Measurements from ENCODE around the gene CNIH4.
"Not testable (repeated sequence)": the region's sequence is repeated elsewhere in the genome, so short reads cannot be mapped to it uniquely, and the experiment has no call there.

CNIH4 gene

GRCh38 chr1:224349716-224350115 lies 7.0 kb upstream of the CNIH4 start:
- DNase-seq, result not testable (repeated sequence)

GRCh38 chr1:224352436-224353085 lies 4.1 kb upstream of the CNIH4 start:
- not testable (repeated sequence) for DNase-seq

- no peak for DNase-seq
These were observed 2.4 kb upstream of the CNIH4 start for GRCh38 chr1:224353975-224354925.

DNA sequence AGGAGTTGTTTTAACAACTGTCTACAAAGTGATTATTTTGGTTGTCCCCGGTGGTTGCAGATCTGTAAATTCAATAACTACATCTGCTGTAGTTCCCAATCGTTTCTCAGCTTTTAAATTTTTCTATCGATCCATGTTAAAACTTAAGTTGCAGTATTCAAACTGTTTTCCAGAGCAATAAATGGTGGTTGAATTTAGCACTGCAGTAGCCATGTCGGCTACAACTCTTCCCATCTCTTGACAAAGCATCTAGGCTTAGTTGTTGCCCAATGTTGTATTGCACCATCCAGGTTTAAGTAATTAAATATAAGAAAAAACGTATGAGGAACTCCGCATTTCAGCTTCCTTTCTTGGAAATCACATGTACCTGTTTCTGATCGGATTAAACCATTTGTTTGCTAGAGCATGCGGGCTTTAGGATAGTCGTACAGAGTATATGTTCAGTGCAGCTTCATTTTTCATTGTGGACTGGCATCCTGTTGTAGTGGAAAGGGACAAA lies 996 bp downstream of the CNIH4 start:
- DNase-seq, result no peak

DNA sequence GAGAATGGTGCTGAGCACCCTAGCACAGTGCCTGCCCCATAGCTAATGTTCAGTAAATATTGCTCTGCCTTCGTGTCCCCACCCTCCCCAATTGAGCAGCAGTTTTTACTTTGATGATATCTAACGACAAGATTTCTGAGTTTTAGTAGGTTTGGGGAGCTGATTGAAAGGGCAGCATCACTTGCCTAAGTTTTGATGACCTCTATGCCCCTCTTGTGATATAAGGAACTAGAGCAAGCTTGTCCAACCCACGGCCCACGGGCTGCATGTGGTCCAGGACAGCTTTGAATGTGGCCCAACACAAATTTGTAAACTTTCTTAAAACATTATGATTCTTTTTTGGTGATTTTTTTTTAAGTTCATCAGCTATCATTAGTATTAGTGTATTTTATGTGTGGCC lies 1.6 kb downstream of the CNIH4 start:
- DNase-seq, result no peak

DNA sequence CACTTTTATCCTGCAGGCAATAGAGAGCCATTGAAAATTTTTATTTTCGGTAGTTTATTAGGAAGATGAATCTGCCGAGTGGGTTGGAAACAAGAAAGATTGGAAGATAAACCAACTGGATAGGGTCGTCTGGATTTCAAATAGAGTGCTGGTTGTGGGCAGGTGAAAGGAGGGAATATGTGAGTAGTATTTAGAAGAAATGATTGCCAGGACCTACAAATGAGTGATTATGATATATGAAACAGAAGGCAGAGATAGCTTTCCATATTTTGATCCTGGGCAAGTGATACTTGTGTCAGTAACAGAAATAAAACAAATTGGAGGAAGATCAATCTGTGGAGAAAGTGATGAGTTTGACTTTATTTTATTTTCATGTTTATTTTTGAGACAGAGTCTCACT lies 2.5 kb downstream of the CNIH4 start:
- no peak for DNase-seq

DNA sequence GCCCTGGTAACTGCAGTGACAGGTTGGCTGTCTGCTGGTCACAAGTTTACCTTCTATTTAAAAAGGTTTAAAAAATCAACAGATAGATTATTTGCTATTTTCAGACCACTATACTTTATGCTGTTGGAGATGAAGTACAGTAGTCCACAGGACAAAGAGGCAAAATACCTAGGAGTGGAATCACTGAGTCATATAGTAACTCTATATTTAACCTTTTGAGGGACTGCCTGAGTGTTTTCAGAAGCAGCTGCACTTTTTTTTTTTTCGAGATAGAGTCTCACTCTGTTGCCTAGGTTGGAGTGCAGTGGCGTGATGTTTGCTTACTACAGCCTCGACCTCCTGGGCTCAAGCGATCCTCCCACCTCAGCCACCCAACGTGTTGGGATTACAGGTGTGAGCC lies 11.7 kb downstream of the CNIH4 start:
- no peak for DNase-seq

DNA sequence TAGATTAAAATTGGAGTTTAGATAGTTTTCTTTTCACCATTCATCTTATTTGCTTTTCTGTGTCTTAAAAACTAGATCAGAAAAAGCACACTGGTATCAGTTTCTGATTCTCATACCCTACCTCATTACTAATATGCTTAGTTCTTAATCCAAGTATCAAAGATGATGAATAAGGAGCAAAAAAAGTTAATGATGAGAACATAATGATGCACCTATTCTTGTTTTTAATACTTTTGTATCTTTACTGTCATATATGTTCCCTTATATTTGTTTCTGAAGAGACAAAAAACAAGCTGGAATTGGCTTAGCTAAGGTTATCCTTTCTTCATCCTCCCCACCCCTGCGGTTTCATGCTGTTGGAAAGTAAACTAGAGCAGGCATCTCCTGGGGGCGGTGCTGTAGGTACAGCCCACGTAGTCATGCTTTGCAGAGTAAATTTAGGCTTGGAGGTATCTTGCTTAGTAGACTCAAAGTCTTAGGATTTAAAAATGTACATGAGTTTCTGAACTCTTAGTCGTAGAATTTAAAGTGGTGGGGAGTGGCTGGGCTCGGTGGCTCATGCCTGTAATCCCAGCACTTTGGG lies 16.4 kb downstream of the CNIH4 start:
- no peak for DNase-seq

DNA sequence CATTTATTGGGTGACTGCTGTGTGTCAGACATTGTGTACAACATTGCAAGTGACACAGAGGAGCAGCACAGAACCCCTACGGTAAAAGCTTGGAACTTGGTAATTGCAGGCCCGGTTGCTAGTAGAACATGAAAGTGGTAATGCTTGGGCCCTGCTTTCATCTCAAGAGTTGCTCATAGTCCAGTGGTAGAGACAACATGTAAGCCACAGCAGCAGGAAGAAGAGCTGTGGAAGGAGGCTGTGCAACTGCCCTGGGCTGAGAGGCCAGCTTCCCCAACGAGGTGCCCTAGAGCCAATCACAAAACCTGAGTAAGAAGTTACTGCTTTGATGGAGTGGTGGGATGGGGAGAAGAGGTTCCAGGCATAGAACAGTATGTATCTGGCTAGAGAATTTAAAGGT lies 18.4 kb downstream of the CNIH4 start:
- no peak for DNase-seq

- no peak for DNase-seq
These were observed 21.0 kb downstream of the CNIH4 start for GRCh38 chr1:224377676-224378006.

- DNase-seq, result no peak
These were observed 22.4 kb downstream of the CNIH4 start for GRCh38 chr1:224378855-224379631.

DNA sequence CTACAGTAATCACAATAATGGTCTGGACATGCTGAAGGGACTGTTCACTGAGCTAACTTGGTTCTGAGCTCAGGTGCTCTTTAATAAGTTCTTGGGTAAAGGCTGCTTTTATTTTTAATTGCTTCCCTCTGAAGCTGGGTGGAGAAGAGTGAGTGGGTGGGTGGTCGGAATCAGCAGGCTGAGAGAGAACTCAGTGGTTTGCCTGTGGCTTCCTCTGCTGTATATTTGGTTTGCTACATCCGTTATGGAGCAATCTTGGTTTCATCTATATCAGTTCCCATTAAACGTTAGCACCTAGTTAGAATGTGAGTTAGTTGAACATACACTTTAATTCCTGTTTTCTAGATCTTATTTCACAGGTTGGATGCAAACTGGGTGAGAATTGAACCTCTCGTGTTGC lies 23.3 kb downstream of the CNIH4 start:
- DNase-seq, result no peak

DNA sequence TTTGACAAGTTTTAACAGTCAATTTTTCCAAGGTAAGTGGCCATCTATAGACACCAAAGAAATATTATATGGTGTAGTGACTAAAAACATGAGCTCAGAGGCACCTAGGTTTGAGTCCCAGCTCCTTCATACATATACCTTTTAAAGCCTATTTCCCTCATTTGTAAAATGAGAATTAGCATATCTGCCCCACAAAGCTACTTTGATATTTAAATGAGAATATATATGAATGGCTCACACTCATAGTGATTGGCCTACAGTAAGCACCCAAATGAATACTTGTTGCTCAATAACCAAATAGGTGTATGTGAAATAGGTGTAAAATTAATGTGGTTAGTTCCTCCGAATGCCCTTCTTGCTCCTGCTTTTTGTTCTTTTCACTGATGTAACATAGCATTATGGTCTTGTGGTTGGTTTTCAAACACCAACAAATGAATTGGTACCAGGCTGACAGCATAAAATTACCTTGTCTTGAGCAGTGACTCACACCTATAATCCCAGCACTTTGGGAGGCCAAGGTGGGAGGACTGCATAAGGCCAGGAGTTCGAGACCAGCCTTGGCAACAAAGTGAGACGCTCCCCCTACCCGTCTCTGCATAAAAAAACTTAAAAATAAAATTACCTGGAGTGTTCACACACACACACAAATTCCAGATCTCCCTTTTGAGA lies 25.3 kb downstream of the CNIH4 start:
- DNase-seq, result no peak

GRCh38 chr1:224383218-224383617 lies 26.5 kb downstream of the CNIH4 start:
- DNase-seq, result no peak

DNA sequence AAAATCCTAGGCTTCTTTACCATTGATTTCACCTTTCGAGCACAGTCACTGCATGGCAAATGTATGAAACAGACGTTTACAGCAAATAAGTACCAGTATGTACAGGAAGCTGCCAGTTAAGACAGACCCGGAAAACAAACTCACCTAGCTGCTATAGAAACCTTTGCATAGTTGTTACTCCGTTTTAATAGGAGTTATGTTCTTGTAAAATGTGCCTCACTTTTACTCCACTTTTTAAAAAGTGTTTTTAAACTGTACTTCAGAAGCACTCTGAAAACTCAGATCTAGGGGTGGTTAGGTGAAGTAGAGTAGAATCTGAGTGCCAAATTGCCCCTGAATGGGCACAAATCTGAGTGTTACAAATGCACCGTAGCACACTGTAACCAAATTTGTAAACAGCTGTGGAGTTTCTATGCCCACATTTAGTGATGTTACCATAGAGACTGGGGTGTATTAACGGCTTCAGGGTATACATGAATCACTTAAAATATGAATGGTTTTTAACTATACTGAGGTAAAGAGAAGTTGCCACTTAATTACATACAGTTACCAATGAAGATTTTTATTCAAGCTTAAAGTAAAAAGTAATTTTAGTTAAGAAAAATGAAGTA lies 30.7 kb downstream of the CNIH4 start:
- DNase-seq, result no peak

- no peak for DNase-seq
These were observed 31.3 kb downstream of the CNIH4 start for GRCh38 chr1:224387943-224388342.

GRCh38 chr1:224390517-224390916 lies 33.8 kb downstream of the CNIH4 start:
- DNase-seq, result no peak

GRCh38 chr1:224392411-224393249 lies 36.0 kb downstream of the CNIH4 start:
- DNase-seq, result no peak

- no peak for DNase-seq
These were observed 36.6 kb downstream of the CNIH4 start for GRCh38 chr1:224393294-224393693.

GRCh38 chr1:224399887-224400286 lies 43.2 kb downstream of the CNIH4 start:
- no peak for DNase-seq

GRCh38 chr1:224402472-224403036 lies 45.9 kb downstream of the CNIH4 start:
- DNase-seq, result no peak

All from right hindlimb (tissue), 1 donor.